Ovary (tissue), 9 donors: ENCODE data around the gene IFITM2. TPM values are rescaled to one million over a fixed set of nuclear protein-coding genes. Genes with fewer than 3 reads are reported as not detected.

ENCODE experiments used
- DNase-seq, 5 donors: peaks; one replicate each; pipeline ENCODE4 v3.0.0-alpha.2; 2019 to 2020
- H3K27ac ChIP-seq, 2 donors: fragments of 200-600 bp; one replicate each; pipeline versions ENCODE4 v1.5.1 to v1.8.0; 2019 to 2022
- H3K27me3 ChIP-seq: fragments of 200-600 bp; one replicate; pipeline ENCODE4 v1.8.0; 2022
- H3K36me3 ChIP-seq: fragments of 200-600 bp; sonication (generic); one replicate; pipeline ENCODE4 v1.5.1; 2019
- H3K4me1 ChIP-seq: one replicate; pipeline ENCODE4 v1.8.1; 2013; ENCODE audit warnings: mild to moderate bottlenecking, moderate library complexity; ENCODE audit not compliant: insufficient read depth
- H3K4me3 ChIP-seq: fragments of 200-600 bp; sonication (generic); one replicate; pipeline ENCODE4 v1.5.1; 2017
- H3K9me3 ChIP-seq, 2 donors: fragments of 200-600 bp in 1 of 2; sonication (generic) in 1 of 2; one replicate each; pipeline versions ENCODE4 v1.5.1 to v1.8.1; 2013 to 2019; ENCODE audit warnings: mild to moderate bottlenecking in 1 of 2, moderate library complexity in 1 of 2
- EP300 ChIP-seq: sonication (generic); formaldehyde crosslinking; IDR thresholded peaks from one replicate; pipeline ENCODE4 v1.6.1; 2017; ENCODE audit warnings: antibody characterized with exemption
- POLR2A ChIP-seq: fragments of 450-650 bp; IDR thresholded peaks from one replicate; pipeline ENCODE4 v1.6.1; 2017; ENCODE audit warnings: antibody characterized with exemption, mild to moderate bottlenecking, moderate library complexity
- WGBS, 3 donors: extraction: QIAGEN DNeasy Blood & Tissue Kit in 1 of 3; methylation state at CpG; one replicate each; pipeline versions ENCODE4 v1.1.5 to v1.1.7; 2013 to 2017; 5-methylcytosine and 5-hydroxymethylcytosine counted together
- intact Hi-C, 4 donors: fragments of 100-400 bp; cut with DNase I; formaldehyde crosslinking; loops; one replicate each; pipeline versions ENCODE4 v1.11.0 to v1.15.1; 2022 to 2023
- polyA plus RNA-seq, 2 donors: library from polyadenylated mRNA; stranded (reverse); fragments of 200-250 nt in 1 of 2; fragments of 350-450 nt in 1 of 2; fragmentation: Illumina TruSeq in 1 of 2; extraction: RNeasy Lipid Tissue Mini Kit (QIAGEN cat#74804) in 1 of 2; gene quantifications; one replicate each; pipeline ENCODE4 v1.2.3, GENCODE V29; 2013 to 2014
- total RNA-seq, 7 donors: library from RNA; depleted of rRNA in 2 of 7; stranded (reverse); fragments of >200 nt in 2 of 7; fragmentation: NEBNext Ultra II Directional in 3 of 7; extraction: Animal tissue kit (Norgen Biotek cat#: 25700) in 3 of 7; gene quantifications; one replicate each; pipeline versions ENCODE4 v1.1.0 to v1.2.4, GENCODE V29; 2016 to 2023
- TF ChIP-seq, protein P1 (sequence below), 3 donors: fragments of 450-650 bp in 2 of 3; fragments of 200-600 bp in 1 of 3; IDR thresholded peaks; one replicate each; pipeline versions ENCODE4 v1.5.1 to v1.8.0; 2016 to 2022; ENCODE audit warnings: antibody characterized with exemption in 3 of 3, mild to moderate bottlenecking in 1 of 3
- donor health status: DM: no; HTN: no; CAD: no; lungs with moderate emphysema.
- donor health status: DM: no; HTN: no; CAD: no.
- donor health status: Bipolar disorder and iron deficiency.
- donor health status: DM: yes; HTN: yes; CAD: no.
- donor health status: DM: no; HTN: no; CAD: no.
- donor health status: DM: yes; HTN: yes; CAD: no.

IFITM2 gene
- total and polyA plus RNA-seq, 9 donors, result 207 to 1,149 (median 546) TPM

GRCh38 chr11:279966-280705 is 27.5 kb upstream of the IFITM2 start:
- H3K9me3 ChIP-seq, result no peaks in the 10 kb centered on the region
- intact Hi-C loops, result loop anchor here in 1 of 4 donors (5.0 kb wide), 1 partner anchor 33 kb away; no protein-coding TSS in a partner anchor
- peaks cover 3% of the 10 kb centered on the region for H3K4me1 ChIP-seq
- 2 to 3% (median 3%) methylated on average over 72 to 85 of the region's 85 CpGs for WGBS, 3 donors
- no peak overlapping the region for H3K4me3 ChIP-seq
- no peak for TF ChIP-seq POLR2A
- TF ChIP-seq, protein P1, sequence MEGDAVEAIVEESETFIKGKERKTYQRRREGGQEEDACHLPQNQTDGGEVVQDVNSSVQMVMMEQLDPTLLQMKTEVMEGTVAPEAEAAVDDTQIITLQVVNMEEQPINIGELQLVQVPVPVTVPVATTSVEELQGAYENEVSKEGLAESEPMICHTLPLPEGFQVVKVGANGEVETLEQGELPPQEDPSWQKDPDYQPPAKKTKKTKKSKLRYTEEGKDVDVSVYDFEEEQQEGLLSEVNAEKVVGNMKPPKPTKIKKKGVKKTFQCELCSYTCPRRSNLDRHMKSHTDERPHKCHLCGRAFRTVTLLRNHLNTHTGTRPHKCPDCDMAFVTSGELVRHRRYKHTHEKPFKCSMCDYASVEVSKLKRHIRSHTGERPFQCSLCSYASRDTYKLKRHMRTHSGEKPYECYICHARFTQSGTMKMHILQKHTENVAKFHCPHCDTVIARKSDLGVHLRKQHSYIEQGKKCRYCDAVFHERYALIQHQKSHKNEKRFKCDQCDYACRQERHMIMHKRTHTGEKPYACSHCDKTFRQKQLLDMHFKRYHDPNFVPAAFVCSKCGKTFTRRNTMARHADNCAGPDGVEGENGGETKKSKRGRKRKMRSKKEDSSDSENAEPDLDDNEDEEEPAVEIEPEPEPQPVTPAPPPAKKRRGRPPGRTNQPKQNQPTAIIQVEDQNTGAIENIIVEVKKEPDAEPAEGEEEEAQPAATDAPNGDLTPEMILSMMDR (IDR thresholded peaks at IDR 0.05), result no peak
- no peak for TF ChIP-seq EP300
- peak in 2 of 5 donors; percentile 11 to 42 for DNase-seq
- H3K27ac ChIP-seq, result no peak overlapping the region
- no peaks in the 10 kb centered on the region for H3K36me3 ChIP-seq
- peaks cover 5% of the 10 kb centered on the region for H3K27me3 ChIP-seq

GRCh38 chr11:280706-281485 is 26.7 kb upstream of the IFITM2 start:
- 6 to 15% (median 13%) methylated on average over 66 to 79 of the region's 79 CpGs for WGBS, 3 donors
- no peak for TF ChIP-seq EP300
- TF ChIP-seq, protein P1 (IDR thresholded peaks at IDR 0.05), result no peak
- no peak for TF ChIP-seq POLR2A
- H3K4me3 ChIP-seq, result no peak overlapping the region
- no peak overlapping the region for H3K27ac ChIP-seq
- peaks cover 3% of the 10 kb centered on the region for H3K4me1 ChIP-seq
- H3K36me3 ChIP-seq, result no peaks in the 10 kb centered on the region
- intact Hi-C loops, result loop anchor here in 1 of 4 donors (5.0 kb wide), 1 partner anchor 34 kb away; no protein-coding TSS in a partner anchor
- H3K9me3 ChIP-seq, result no peaks in the 10 kb centered on the region
- DNase-seq, result peak in 1 of 5 donors; percentile 30
- H3K27me3 ChIP-seq, result peaks cover 5% of the 10 kb centered on the region

DNA sequence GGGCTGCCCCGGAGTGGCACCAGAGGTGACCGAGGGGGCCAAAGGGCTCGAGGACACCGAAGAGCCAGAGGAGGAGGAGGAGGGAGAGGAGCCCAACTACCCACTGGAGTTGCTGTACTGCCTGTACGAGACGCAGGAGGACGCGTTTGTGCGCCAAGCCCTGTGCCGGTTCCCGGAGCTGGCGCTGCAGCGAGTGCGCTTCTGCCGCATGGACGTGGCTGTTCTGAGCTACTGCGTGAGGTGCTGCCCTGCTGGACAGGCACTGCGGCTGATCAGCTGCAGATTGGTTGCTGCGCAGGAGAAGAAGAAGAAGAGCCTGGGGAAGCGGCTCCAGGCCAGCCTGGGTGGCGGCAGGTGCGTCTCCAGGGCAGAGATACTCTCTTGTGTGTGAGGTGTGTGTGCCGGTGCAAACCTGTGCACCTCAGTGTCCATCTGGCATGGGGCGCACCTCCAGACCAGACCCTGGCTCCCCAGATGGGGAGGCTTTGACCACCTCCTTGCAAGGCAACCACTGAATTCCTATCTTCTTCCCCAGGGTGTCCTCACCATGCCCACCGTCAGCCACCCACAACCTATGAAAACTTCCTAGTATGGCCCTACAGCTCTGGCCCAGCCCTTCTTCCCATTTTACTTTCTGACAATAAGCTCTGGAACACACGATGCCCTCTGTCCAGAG is 26.0 kb upstream of the IFITM2 start:
- H3K4me3 ChIP-seq, result no peak overlapping the region
- no peaks in the 10 kb centered on the region for H3K9me3 ChIP-seq
- intact Hi-C loops, result loop anchor here in 1 of 4 donors (5.0 kb wide), 1 partner anchor 34 kb away; no protein-coding TSS in a partner anchor
- peaks cover 5% of the 10 kb centered on the region for H3K27me3 ChIP-seq
- DNase-seq, result peak in 1 of 5 donors; percentile 31
- 32 to 38% (median 35%) methylated on average over 25 to 26 of the region's 26 CpGs for WGBS, 3 donors
- TF ChIP-seq, protein P1 (IDR thresholded peaks at IDR 0.05), result no peak
- TF ChIP-seq EP300 (no peak), POLR2A (no peak)
- H3K36me3 ChIP-seq, result no peaks in the 10 kb centered on the region
- no peak overlapping the region for H3K27ac ChIP-seq
- H3K4me1 ChIP-seq, result peaks cover 3% of the 10 kb centered on the region

DNA sequence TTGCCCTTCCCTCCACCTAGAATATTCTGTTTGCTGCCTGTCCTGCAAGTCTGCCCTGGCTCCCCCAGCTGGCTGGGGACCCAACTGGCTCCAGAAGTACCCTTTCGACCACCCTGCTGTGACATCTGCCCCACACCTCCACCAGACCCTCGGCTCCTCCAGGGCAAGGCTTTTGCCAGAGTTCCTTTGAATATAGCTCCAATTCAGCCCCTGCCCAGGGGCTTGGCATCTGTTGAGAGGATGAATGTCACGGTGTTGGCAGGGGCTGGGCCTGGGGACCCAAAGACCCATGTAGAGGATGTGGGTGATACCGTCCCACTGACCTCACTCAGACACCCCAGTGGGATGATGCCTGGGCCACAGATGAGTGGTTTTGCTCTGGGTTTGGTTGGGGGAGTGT is 25.4 kb upstream of the IFITM2 start:
- intact Hi-C loops, result loop anchor here in 1 of 4 donors (5.0 kb wide), 1 partner anchor 35 kb away; no protein-coding TSS in a partner anchor
- H3K27me3 ChIP-seq, result peaks cover 5% of the 10 kb centered on the region
- H3K4me1 ChIP-seq, result peaks cover 3% of the 10 kb centered on the region
- no peak overlapping the region for H3K27ac ChIP-seq
- H3K36me3 ChIP-seq, result no peaks in the 10 kb centered on the region
- WGBS, 3 donors, result 54 to 62% (median 57%) methylated on average over 4 of the region's 4 CpGs
- TF ChIP-seq, protein P1 (IDR thresholded peaks at IDR 0.05), result no peak
- TF ChIP-seq POLR2A (no peak), EP300 (no peak)
- H3K9me3 ChIP-seq, result no peaks in the 10 kb centered on the region
- peak in 1 of 5 donors; percentile 19 for DNase-seq
- H3K4me3 ChIP-seq, result no peak overlapping the region
